VCaP (cell line): ENCODE results near the gene YIPF1.
"Not testable (repeated sequence)": the region's sequence is repeated elsewhere in the genome, so short reads cannot be mapped to it uniquely, and the experiment has no call there.

Experiments
- H3K27ac ChIP-seq: fragments of 450-650 bp; 2 replicates; pipeline ENCODE4 v1.5.1; 2017
- TF ChIP-seq, protein P1 (sequence below): fragments of 450-650 bp; conservative IDR thresholded peaks from 2 replicates; pipeline ENCODE4 v1.5.1; 2017; ENCODE audit warnings: mild to moderate bottlenecking, moderate library complexity

Gene YIPF1

DNA sequence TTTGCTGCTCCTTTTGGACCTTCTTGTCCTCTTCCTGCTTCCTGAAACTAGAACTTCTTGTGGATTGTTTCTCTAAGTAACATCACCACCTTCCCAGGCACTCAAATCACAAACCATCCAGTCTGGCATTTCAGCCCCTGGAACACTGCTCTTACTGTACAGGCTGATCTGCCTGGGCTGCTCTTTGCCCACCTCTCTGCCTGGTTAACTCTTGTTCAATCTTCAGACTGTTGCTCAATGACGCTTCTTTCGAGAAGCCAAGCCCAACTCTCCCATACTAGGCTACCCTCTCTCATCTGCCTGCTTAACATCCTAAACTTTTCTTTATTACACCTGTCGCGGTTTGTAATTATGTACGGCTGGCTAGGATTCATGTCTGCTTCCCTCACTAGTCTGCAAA, 5.0 kb upstream of the YIPF1 start:
- H3K27ac ChIP-seq = no peak overlapping the region
- TF ChIP-seq, protein P1, sequence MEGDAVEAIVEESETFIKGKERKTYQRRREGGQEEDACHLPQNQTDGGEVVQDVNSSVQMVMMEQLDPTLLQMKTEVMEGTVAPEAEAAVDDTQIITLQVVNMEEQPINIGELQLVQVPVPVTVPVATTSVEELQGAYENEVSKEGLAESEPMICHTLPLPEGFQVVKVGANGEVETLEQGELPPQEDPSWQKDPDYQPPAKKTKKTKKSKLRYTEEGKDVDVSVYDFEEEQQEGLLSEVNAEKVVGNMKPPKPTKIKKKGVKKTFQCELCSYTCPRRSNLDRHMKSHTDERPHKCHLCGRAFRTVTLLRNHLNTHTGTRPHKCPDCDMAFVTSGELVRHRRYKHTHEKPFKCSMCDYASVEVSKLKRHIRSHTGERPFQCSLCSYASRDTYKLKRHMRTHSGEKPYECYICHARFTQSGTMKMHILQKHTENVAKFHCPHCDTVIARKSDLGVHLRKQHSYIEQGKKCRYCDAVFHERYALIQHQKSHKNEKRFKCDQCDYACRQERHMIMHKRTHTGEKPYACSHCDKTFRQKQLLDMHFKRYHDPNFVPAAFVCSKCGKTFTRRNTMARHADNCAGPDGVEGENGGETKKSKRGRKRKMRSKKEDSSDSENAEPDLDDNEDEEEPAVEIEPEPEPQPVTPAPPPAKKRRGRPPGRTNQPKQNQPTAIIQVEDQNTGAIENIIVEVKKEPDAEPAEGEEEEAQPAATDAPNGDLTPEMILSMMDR = no peak

DNA sequence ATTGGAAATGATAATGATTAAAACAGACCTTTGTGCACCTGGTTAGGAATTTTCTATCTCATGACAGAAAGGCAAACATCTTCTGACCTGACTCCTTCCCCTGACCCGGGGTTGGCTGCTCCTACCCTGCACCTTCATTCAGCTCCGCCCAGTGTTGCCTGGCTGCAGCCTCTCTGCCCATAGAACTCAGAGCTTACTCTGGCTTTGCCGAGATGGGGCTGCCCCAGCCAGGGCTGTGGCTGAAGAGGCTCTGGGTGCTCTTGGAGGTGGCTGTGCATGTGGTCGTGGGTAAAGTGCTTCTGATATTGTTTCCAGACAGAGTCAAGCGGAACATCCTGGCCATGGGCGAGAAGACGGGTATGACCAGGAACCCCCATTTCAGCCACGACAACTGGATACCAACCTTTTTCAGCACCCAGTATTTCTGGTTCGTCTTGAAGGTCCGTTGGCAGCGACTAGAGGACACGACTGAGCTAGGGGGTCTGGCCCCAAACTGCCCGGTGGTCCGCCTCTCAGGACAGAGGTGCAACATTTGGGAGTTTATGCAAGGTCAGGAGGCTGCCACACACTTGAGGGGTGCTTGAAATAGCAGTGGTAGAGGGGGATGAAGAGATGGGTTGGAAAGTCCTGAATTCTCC, 4.5 kb upstream of the YIPF1 start, which contains the start of gene DIO1:
Gene DIO1, plus strand, starts transcription at position 189 of the 638 bp plus-strand sequence. Its CDS starts 24 bp downstream, at position 213.
- no peak within 1 kb of the TSS for H3K27ac ChIP-seq

DNA sequence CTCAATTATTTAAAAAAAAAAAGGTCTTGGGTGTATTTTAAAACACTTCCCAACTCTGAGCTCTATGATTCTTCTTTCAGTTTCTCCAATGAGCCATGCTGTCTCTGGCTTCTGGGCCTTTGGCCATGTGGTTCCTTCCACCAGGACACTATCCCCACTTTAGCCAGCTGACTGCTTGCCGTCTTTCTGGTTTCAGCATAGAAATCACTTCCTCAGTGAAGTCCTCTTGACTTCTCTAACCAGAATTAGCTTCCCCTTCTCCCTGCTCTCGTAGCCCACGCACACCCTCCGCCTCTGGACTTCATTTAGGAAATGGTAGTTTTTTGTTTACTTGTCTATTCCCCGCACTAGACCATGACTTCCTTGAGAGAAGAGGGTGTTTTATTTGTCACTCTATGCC, 3.3 kb upstream of the YIPF1 start:
- no peak overlapping the region for H3K27ac ChIP-seq
- TF ChIP-seq, protein P1 = no peak

More for the DNA sequence above, 4.5 kb upstream of the YIPF1 start, which contains the start of gene DIO1:
- TF ChIP-seq, protein P1 = no peak

GRCh38 chr1:53891678-53892077, 2.1 kb upstream of the YIPF1 start:
- no peak overlapping the region for H3K27ac ChIP-seq
- TF ChIP-seq, protein P1 = no peak

DNA sequence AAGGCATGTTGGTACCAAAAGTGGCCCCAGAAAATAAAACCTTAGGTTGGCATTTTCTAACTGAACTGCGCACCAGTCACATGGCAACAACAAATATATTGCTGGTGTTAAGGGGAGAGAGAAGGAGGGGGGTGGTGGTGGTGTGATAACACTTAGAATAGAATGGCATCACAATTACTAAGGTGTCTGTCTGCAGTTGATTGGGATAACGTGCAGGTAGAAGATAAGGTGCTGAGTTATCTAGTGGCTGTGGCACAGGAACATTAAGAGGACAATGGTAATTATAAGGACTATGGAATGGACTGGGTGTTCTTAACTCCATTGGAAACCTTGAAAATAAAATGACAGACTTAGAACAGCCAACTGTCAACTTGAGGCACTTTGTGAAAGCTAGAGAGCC, 1.4 kb upstream of the YIPF1 start:
- TF ChIP-seq, protein P1 = no peak
- no peak overlapping the region for H3K27ac ChIP-seq

DNA sequence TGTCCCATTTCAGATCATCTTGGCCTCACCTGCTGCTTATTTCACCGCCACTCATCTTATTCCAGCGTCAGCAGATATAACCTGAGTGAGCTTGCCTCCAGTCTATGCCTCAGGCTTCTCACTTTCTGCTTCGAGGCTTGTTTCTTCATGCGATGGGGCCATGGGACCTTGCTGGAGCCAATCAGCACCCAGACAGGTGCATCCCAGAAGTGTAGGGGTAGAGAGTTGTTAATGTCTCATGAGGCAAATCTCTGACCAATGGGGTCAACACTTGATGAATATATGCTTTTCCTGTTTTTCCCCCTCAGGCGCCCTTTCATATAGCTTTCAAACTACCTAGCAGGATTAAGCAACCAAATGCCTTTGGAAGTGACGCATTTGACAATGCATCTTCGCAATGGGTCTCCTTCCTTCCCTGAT, 935 bp upstream of the YIPF1 start:
- TF ChIP-seq, protein P1 = no peak
- peak overlapping the region; percentile 70; the same call in 1 of the 2 replicates for H3K27ac ChIP-seq

GRCh38 chr1:53888681-53889080, 916 bp downstream of the YIPF1 start:
- TF ChIP-seq, protein P1 = no peak
- H3K27ac ChIP-seq = peak overlapping the region; percentile 70

DNA sequence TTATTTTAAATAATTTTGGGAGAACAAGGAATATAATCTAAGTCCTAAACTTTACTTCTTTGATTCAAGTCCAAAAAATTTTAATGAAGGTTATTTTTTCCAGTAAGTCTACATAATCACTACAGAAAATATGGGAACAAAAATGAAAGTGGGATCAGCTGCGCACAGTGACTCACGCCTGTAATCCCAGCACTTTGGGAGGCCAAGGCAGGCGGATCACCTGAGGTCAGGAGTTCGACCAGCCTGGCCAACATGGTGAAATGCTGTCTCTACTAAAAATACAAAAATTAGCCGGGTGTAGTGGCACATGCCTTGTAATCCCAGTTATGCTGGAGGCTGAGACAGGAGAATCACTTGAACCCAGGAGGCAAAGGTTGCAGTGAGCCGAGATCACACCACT, 6.0 kb downstream of the YIPF1 start:
- H3K27ac ChIP-seq = not testable (repeated sequence)

GRCh38 chr1:53881853-53882252, 7.7 kb downstream of the YIPF1 start:
- not testable (repeated sequence) for H3K27ac ChIP-seq
